ENCODE data around the gene ARHGEF33. TPM values are rescaled to one million over a fixed set of nuclear protein-coding genes. Genes with fewer than 3 reads are reported as not detected.

The ARHGEF33 gene
- total and polyA plus RNA-seq, 2 of the 8 experiments (the other 6 are each of a cell fraction or from before 2014, with no cell fraction given), result 0.09 to 0.95 TPM

- TF ChIP-seq CHD7 (IDR thresholded peaks at IDR 0.05; ENCODE audit: insufficient replicate concordance, low read length) (no peak), ASH2L (IDR thresholded peaks at IDR 0.05; ENCODE audit: low read length) (no peak), HDAC6 (IDR thresholded peaks at IDR 0.05; ENCODE audit: low read depth, low read length) (no peak), KDM4A (IDR thresholded peaks at IDR 0.05; ENCODE audit: low read depth, low read length, severe bottlenecking) (no peak), GTF2F1 (IDR thresholded peaks at IDR 0.05; ENCODE audit: borderline replicate concordance, low read depth, low read length) (no peak), POU5F1 (IDR thresholded peaks at IDR 0.05; ENCODE audit: low read depth, low read length) (no peak), BACH1 (IDR thresholded peaks at IDR 0.05; ENCODE audit: low read length) (no peak), CREB1 (IDR thresholded peaks at IDR 0.05) (no peak), JUN (IDR thresholded peaks at IDR 0.05; ENCODE audit: low read depth, low read length) (no peak)
These were observed 68.3 kb downstream of the ARHGEF33 start (continued) for GRCh38 chr2:38957972-38958371.
